SK-MEL-5 (cell line): ENCODE measurements around the gene RUNDC3A. TPM values are rescaled to one million over a fixed set of nuclear protein-coding genes. Genes with fewer than 3 reads are reported as not detected.
"Not testable (repeated sequence)": the region's sequence is repeated elsewhere in the genome, so short reads cannot be mapped to it uniquely, and the experiment has no call there.

ENCODE experiments used
- DNase-seq: peaks from one replicate; pipeline ENCODE4 v3.0.0-alpha.2; 2016; ENCODE audit warnings: low read depth, low spot score
- in situ Hi-C: cut with HindIII; loops from 2 replicates; pipeline ENCODE4 v1.10.0; 2016; ENCODE audit warnings: low sequenced_read_pairs, high pct_unique_total_duplicates, low pct_unique_long_range_greater_than_20kb
- total RNA-seq: library from RNA; depleted of rRNA; stranded (reverse); fragments of >200 nt; shearing (Covaris generic); gene quantifications from 2 replicates; pipeline ENCODE4 v1.2.3, GENCODE V29; 2014

Gene RUNDC3A
- total RNA-seq, 1 experiment from 2014 or later: 0.50 TPM

DNA sequence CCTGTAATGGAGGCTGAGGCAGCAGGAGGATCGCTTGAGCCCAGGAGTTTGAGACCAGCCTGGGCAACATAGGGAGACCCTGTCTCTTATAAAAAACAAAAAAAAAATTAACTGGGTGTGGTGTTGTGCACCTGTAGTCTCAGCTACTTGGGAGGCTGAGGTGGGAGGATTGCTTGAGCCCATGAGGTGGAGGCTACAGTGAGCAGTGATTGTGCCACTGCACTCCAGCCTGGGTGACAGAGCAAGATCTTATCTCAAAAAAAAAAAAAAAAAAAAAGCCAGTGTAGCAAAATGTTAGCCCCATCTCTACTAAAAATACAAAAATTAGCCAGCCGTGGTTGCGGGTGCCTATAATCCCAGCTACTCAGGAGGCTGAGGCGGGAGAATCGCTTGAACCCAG, 21.9 kb downstream of the RUNDC3A start:
- in situ Hi-C loops, DNase-seq: not testable (repeated sequence)

- in situ Hi-C loops: no loop called here
- peak; percentile 87 for DNase-seq
These were observed 22.9 kb downstream of the RUNDC3A start for GRCh38 chr17:44331249-44331760.

- in situ Hi-C loops: no loop called here
- DNase-seq: no peak
These were observed 25.0 kb downstream of the RUNDC3A start for GRCh38 chr17:44333371-44333770.

DNA sequence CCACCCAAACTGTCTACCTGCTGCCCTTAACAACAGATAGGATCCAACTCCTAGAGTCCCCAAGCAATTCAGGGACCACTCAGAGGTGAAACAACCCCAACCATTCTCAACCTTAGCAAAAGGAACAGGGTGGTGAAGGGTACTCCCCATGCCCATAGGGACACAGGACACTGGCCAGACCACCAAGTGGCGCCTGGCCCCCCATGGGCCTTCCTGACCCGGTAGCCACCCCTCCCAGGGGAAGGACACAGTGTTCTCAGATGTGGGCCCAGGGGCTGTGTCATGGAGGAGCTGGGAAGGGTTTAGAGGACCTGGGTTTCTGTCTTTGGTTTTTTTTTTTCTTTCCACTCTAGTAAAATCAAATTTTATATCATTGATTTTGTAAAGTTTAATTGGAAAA, 25.9 kb downstream of the RUNDC3A start:
- no peak for DNase-seq
- in situ Hi-C loops: no loop called here

DNA sequence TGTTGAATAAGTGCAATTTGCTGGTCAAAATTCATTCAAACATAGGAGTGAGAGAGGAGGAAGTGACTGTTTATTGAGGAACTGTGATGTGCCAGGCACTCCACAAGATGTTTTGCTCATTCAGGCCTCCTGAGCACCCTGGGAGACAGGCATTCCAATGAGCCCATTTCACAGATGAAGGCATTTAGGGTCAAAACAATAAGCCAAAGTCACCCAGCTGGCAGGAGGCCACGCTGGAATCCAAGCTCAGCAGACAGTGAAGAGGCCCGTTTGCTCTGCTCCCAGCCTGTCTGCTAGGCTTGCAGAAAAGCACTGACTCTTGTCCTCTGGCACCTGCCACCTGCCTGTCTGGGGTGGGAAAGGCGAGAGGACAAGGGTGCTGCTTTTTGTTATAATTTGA, 26.3 kb downstream of the RUNDC3A start:
- no peak for DNase-seq
- in situ Hi-C loops: no loop called here

GRCh38 chr17:44335564-44335963, 27.2 kb downstream of the RUNDC3A start:
- no peak for DNase-seq
- in situ Hi-C loops: no loop called here

DNA sequence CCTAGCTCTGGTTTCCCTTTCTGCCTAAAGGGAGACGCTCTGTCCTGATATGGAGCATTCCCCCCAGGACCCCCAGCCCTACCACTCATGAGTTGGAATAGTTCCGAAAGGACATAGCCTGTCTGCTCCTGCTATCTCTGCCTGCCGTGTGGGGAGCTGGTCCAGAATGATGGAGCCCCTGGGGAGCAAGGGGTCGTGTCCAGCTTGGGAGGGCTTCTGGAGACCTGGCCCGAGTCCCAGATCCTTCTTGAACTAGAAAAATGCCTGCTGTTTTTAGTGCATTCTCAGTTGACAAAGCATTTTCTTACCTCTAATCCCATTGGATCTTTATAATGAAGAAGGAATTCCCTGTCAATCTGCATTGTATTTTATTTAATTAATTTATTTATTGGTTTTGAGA, 27.6 kb downstream of the RUNDC3A start:
- no peak for DNase-seq
- in situ Hi-C loops: no loop called here

GRCh38 chr17:44338702-44339101, 30.3 kb downstream of the RUNDC3A start:
- in situ Hi-C loops: no loop called here
- peak; percentile 52 for DNase-seq

- DNase-seq, in situ Hi-C loops: not testable (repeated sequence)
These were observed 32.2 kb downstream of the RUNDC3A start for GRCh38 chr17:44340553-44340952.

GRCh38 chr17:44343510-44344209, 35.3 kb downstream of the RUNDC3A start:
- no peak for DNase-seq
- in situ Hi-C loops: no loop called here

GRCh38 chr17:44344939-44345453, 36.6 kb downstream of the RUNDC3A start, which contains the start of gene GRN:
GRN (plus strand) TSS chr17:44345302; CDS start chr17:44349165, 3,863 bp downstream.
- peak; percentile 99 for DNase-seq
- in situ Hi-C loops: no loop called here

DNA sequence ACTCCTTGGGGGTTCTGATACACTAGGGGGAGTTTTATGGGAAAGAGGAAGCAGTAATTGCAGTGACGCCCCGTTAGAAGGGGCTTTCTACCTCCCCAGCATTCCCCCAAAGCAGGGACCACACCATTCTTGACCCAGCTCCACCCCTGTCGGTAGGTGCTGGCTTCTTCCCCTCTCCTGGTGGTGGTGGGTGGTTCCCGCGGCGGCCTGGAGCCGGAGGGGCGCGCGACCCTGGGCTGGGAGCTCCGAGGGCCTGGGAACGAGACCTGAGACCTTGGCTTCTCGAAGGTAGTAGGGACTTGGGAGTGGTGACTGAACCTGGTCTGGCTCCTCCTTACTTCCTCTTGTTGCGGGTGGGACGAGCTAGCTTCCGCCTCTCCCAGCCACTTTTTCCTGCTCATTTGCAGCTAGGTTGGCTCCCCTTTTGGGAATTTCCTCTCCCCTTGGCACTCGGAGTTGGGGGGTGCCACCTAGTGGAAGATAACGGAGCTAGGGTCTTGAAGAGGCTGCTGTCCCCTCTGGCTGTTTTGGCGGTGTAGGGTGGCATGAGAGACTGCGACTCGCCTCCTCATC, 37.1 kb downstream of the RUNDC3A start:
- in situ Hi-C loops: no loop called here
- peak; percentile 71 for DNase-seq

GRCh38 chr17:44346064-44346844, 37.9 kb downstream of the RUNDC3A start:
- DNase-seq: no peak
- in situ Hi-C loops: no loop called here

DNA sequence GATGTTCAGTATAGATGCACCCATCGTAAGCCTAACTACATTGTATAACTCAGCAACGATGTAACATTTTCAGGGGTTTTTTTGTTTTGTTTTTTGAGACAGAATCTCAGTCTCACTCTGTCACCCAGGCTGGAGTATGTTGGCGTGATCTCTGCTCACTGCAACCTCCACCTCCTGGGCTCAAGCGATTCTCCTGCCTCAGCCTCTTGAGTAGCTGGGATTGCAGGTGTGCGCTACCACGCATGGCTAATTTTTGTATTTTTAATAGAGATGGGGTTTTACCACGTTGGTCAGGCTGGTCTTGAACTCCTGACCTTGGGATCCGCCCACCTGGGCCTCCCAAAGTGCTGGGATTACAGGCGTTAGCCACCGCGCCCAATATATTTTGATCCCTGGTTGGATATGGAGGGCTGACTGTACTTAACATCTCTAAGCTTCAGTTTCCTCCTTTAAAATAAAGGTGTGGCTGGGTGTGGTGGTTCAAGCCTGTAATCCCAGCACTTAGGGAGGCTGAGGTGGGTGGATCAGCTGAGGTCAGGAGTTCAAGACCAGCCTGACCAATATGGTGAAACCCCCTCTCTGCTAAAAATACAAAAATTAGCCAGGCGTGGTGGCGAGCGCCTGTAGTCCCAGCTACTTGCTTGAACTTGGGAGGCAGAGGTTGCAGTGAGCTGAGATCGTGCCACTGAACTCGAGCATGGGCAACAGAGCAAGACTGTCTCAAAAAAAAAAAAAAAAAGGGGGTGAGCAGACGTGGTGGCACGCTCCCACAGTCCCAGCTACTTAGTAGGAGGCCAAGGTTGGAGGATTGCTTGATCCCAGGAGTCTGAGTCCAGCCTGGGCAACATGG, 39.0 kb downstream of the RUNDC3A start:
- DNase-seq, in situ Hi-C loops: not testable (repeated sequence)

- in situ Hi-C loops: no loop called here
- peak; percentile 66 for DNase-seq
These were observed 40.0 kb downstream of the RUNDC3A start for GRCh38 chr17:44348234-44348987.

DNA sequence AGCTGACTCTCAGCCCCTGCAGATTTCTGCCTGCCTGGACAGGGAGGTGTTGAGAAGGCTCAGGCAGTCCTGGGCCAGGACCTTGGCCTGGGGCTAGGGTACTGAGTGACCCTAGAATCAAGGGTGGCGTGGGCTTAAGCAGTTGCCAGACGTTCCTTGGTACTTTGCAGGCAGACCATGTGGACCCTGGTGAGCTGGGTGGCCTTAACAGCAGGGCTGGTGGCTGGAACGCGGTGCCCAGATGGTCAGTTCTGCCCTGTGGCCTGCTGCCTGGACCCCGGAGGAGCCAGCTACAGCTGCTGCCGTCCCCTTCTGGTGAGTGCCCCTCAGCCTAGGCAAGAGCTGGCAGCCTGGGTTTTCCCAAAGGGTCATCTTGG, 40.6 kb downstream of the RUNDC3A start:
- DNase-seq: no peak
- in situ Hi-C loops: no loop called here

- DNase-seq: no peak
- in situ Hi-C loops: no loop called here
These were observed 41.2 kb downstream of the RUNDC3A start for GRCh38 chr17:44349553-44350070.
